Measurements from ENCODE around the gene NUDT15.
"Not testable (repeated sequence)": the region's sequence is repeated elsewhere in the genome, so short reads cannot be mapped to it uniquely, and the experiment has no call there.

The NUDT15 gene

GRCh38 chr13:48037346-48038173 lies at the start of gene NUDT15:
Gene NUDT15, plus strand, starts transcription at chr13:48037726. Its CDS starts 21 bp downstream, at chr13:48037747.
- peak; percentile 95 for DNase-seq

- no peak for DNase-seq
These were observed 47.1 kb upstream of the NUDT15 start for GRCh38 chr13:47990427-47990826.

GRCh38 chr13:47990920-47991466 lies 46.5 kb upstream of the NUDT15 start:
- no peak for DNase-seq

- no peak for DNase-seq
These were observed 45.7 kb upstream of the NUDT15 start for GRCh38 chr13:47991859-47992258.

GRCh38 chr13:47997384-47997783 lies 40.1 kb upstream of the NUDT15 start:
- DNase-seq, result no peak

- no peak for DNase-seq
These were observed 37.6 kb upstream of the NUDT15 start for GRCh38 chr13:47999973-48000372.

- no peak for DNase-seq
These were observed 36.9 kb upstream of the NUDT15 start for GRCh38 chr13:48000559-48001113.

GRCh38 chr13:48001114-48001881 lies 36.2 kb upstream of the NUDT15 start, which contains the start of gene SUCLA2:
Gene SUCLA2, minus strand, starts transcription at chr13:48001273. Its CDS starts 4 bp downstream, at chr13:48001269.
- peak; percentile 88 for DNase-seq

- not testable (repeated sequence) for DNase-seq
These were observed 35.5 kb upstream of the NUDT15 start for GRCh38 chr13:48001999-48002398.

- no peak for DNase-seq
These were observed 33.3 kb upstream of the NUDT15 start for GRCh38 chr13:48004201-48004600.

- DNase-seq, result no peak
These were observed 31.1 kb upstream of the NUDT15 start for GRCh38 chr13:48006396-48006795.

- no peak for DNase-seq
These were observed 28.2 kb upstream of the NUDT15 start for GRCh38 chr13:48009284-48009683.

GRCh38 chr13:48010698-48011097 lies 26.8 kb upstream of the NUDT15 start:
- DNase-seq, result no peak

GRCh38 chr13:48012668-48013067 lies 24.9 kb upstream of the NUDT15 start:
- no peak for DNase-seq

- DNase-seq, result no peak
These were observed 23.2 kb upstream of the NUDT15 start for GRCh38 chr13:48014359-48014758.

- DNase-seq, result no peak
These were observed 18.9 kb upstream of the NUDT15 start for GRCh38 chr13:48018637-48019036.

- DNase-seq, result no peak
These were observed 17.7 kb upstream of the NUDT15 start for GRCh38 chr13:48019796-48020195.

GRCh38 chr13:48028066-48028465 lies 9.5 kb upstream of the NUDT15 start:
- no peak for DNase-seq

- DNase-seq, result no peak
These were observed 7.7 kb upstream of the NUDT15 start for GRCh38 chr13:48029859-48030258.

GRCh38 chr13:48038761-48039160 lies 1.2 kb downstream of the NUDT15 start:
- DNase-seq, result no peak

- no peak for DNase-seq
These were observed 2.5 kb downstream of the NUDT15 start for GRCh38 chr13:48040049-48040448.

GRCh38 chr13:48040896-48041295 lies 3.4 kb downstream of the NUDT15 start:
- no peak for DNase-seq

- DNase-seq, result no peak
These were observed 5.4 kb downstream of the NUDT15 start for GRCh38 chr13:48042894-48043293.
